Middle frontal gyrus (tissue), 1 donor: Measurements from ENCODE around the gene OR51M1.
"Not testable (repeated sequence)": the region's sequence is repeated elsewhere in the genome, so short reads cannot be mapped to it uniquely, and the experiment has no call there.

Experiments
- DNase-seq: peaks from one replicate; pipeline ENCODE4 v3.0.0-alpha.2; 2015; ENCODE audit warnings: low spot score; ENCODE audit errors: extremely low spot score

OR51M1 gene, protein sequence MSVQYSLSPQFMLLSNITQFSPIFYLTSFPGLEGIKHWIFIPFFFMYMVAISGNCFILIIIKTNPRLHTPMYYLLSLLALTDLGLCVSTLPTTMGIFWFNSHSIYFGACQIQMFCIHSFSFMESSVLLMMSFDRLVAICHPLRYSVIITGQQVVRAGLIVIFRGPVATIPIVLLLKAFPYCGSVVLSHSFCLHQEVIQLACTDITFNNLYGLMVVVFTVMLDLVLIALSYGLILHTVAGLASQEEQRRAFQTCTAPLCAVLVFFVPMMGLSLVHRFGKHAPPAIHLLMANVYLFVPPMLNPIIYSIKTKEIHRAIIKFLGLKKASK

DNA sequence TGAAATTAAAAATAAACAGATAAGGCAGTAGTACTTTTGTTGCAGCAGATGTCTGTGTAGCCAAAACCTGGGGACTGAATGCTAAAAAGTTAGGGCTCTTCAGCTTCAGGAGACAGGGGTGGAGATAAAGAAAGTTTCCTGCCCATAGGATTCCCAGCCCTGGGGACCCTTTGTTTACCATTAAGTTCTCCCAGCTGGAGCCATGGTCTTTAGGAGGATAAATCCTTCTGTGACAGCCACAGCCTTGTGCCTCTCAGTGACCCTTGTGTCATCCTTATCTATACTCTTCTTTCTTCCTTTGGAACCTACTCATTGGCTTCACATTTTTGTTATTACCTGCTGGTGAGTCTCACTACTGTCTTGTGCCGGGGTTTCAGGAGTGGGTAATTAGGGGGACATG, at the start of gene OR51M1:
Gene OR51M1 (plus strand): TSS at position 237 of the 400 bp plus-strand sequence. CDS start 5,587 bp downstream, outside the sequence.
- DNase-seq = no peak

DNA sequence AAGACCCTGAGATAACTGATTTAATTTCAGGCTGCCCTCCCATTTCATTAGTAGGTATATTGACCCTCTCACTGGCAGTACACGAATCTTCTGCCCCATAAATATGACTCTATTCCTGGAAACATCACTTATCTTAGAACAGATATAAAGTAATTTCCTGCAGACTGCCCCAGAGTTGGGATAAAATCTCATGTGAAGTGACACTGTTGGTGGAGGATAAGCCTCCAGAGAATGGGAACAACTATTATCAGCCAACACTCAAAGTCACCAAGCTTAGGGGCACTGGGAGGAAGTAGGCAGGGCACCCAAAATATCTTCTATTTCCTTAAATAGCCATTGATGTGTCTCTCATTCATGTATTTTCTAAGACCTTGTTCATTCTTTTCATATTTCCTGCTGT, 48.4 kb upstream of the OR51M1 start:
- DNase-seq = no peak

DNA sequence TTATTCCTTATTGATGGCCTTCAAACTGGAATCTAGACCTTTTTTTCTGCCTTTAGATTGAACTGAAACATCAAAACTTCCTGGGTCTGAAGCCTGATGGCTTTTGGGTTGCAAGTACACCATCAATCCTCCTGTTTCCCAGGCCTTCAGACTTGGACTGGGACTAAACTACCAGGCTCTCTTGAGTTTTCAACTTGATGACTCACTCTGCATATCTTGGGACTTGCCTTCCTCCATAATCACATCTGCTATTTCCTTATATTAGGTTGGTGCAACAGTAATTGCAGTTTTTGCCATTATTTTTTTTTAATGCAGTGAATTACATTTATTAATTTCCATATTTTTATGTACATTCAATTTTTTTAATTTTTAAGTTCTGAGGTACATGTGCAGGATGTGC, 47.3 kb upstream of the OR51M1 start:
- no peak for DNase-seq

DNA sequence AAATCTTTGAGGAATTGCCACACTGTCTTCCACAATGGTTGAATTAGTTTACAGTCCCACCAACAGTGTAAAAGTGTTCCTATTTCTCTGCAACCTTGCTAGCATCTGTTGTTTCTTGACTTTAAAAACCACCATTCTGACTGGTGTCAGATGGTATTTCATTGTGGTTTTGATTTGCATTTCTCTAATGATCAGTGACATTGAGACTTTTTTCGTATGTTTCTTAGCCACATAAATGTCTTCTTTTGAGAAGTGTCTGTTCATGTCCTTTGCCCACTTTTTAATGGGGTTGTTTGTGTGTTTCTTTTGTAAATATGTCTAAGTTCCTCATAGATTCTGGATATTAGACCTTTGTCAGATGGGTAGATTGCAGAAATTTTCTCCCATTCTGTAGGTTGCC, 46.4 kb upstream of the OR51M1 start:
- not testable (repeated sequence) for DNase-seq

DNA sequence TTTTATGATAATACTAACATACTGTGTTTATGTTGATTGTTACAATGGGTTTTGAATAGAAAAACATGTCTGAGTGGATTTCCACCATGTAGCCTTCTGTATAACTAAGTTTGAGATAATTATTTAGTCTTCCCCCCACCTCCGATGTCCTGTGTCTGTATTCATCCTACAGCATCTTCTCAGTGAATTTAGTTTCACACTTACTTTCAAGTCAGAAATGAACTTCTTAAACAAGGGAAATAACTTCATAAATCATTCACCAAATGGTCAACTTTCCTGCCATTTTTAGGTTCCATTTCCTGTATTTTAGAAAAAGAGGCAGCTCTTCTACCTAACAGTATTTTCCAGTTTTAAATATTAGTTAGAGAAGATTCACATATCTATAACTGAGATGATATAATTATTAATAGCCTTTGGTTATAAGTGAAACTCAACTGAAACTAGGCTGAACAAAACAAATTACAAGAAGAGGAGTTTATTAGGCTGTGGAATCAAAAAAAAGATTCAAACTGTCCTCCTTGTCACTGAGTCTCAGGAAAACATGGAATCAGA, 43.8 kb upstream of the OR51M1 start:
- DNase-seq = no peak

DNA sequence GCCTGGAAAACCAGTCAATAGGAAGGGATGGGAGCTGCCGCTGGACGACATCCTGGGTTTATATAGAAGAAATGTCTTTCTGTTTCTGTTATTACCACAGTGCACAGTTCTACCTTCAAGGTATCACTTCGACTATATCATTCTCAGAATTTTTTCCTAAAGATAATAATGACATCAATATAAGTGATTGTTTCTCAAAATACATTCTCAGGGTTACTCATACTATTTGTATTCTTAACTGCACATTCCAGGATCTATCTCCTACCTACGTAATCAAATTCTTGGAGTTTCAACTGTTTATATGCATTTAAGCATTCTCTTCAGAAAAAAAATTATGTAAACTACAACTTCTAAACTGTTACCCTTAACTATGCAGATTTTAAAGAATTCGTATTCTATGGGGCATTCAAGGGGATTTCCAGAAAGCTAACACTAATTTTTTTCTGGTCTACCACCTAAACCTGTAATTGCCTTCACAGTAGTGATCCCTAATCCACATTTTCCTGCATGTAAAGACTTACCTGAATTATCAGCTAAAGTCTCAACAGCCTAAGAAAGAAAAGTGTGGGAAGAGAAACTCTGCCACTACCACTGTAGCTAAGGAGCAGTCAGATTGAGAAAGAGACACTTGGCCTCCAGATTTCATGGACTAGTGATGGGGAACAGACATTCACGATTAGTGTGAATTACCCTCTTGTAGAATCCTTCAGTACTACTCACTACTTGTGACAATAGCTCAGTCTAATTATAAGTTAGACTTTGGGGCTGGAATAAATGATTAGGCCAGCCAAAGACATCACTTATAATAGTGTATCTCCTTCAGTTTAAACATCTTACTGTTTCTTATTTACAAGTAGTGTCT, 39.9 kb upstream of the OR51M1 start, which contains the start of gene OR51B5:
Gene OR51B5 (minus strand): TSS at position 51 of the 862 bp plus-strand sequence. CDS start 0 bp downstream, at position 51.
- no peak for DNase-seq

DNA sequence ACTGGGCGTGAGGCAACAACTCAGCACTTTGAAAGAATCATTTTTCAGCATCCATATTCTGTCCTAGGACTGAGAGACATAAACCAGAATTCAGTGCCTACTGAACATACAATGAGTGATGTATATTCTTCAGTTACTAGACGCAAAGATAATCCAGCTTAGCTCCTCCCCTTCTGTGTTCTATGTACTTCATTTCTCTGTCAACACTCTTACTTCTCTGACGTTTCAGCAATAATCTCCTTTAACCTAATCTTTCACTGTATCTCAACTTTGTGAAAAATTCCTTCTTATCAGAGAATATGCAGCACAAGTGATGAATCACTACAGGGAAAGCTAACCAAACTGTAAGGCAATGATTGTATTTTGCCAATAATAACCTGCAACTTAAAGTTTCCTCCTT, 37.8 kb upstream of the OR51M1 start:
- DNase-seq = no peak

DNA sequence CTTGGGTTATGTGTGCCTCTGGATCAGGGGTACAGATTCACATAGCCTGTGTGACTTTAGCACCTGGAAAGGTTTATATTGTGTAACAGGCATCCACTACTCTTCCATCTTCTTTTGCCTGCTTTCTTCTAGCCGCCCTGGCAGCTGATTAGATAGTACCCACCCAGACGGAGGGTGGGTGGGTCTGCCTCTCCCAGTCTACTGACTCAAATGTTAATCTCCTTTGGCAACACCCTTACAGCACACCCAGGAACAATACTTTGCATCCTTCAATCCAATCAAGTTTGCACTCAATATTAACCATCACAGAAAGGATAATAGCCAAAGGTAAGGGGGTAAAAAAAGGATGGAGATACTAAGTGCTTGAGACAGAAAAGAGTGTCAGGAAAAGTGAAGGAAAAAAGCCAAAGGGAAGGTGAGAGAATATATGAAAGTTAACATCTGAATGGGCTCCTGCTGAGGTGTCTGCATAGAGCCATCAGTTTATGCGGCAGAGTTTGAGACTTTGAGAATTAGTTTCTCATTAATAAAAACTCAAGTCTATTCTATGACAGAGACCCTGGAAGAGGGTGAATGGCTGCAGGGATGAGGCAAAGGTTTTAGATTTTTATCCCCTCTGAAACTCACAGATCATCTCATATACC, 34.9 kb upstream of the OR51M1 start:
- DNase-seq = no peak

DNA sequence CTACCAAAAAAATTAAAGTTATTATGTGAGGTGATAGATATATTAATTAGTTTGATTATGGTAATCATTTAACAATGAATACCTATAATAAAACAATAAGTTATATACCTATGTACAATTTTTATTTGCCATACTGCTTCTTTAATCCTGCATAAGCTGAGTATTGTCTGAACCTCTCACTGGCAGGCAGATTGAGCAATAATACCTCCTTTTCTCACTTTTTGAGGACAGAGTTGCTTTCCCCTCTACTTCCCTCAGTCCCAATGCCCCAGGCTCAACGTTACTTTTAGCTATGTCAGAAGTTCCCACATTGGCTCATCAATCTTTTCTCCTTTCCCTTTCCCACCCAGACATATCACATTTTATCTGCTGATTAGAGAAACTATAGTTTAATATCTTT, 34.1 kb upstream of the OR51M1 start:
- no peak for DNase-seq

DNA sequence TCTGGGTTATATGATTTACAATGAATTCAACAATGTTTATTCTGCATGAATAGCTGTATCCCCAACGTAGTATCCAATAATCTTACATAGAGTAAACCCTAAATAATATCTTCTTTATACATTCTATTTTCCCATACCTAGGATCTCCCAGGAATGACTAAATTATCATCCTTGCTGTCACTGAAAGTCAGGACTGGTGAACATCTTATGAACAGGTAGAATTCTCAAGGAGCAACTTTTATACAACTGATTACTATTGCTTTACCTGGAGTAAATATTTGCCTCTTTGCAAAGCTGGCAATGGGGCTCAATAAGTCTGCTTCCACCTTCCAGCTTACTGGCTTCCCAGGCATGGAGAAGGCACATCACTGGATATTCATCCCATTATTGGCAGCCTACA, 32.4 kb upstream of the OR51M1 start, which contains the start of gene OR51B6:
Gene OR51B6 (plus strand): TSS at position 301 of the 400 bp plus-strand sequence. CDS start 0 bp downstream, at position 301.
- DNase-seq = no peak

DNA sequence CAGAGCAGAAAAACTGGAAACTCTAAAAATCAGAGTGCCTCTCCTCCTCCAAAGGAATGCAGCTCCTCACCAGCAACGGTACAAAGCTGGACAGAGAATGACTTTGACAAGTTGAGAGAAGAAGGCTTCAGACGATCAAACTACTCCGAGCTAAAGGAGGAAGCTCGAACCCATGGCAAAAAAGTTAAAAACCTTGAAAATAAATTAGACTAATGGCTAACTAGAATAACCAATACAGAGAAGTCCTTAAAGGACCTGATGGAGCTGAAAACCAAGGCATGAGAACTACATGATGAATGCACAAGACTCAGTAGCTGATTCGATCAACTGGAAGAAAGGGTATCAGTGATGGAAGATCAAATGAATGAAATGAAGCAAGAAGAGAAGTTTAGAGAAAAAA, 27.6 kb upstream of the OR51M1 start:
- DNase-seq = not testable (repeated sequence)

DNA sequence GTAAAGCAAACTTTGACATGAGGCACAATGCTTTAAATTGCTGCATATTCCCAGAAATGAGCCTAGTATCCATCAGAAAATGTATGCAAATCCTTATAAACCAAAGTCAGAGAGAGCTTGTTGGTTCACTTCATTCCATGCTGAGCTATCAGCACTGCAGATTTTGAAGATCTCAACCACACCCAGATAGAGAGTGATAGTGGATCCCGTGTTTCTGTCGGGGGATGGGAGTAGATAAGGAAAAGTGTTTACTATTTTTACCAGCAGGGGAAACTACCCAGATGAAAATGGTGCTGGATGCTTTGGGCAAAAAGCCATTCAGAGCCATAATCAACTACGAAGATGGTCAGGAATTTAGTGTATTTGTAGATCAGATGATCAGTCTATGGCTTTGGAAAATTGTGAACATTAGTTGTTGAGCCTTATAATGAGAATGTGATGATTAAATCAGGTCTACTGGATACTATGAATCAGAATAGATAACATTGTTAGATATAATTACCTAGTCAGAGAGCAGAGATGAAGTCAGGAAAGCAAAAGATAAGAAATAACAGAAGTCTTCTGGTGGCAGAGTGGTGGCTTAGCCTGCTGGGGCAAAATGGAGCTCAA, 21.5 kb upstream of the OR51M1 start:
- no peak for DNase-seq

DNA sequence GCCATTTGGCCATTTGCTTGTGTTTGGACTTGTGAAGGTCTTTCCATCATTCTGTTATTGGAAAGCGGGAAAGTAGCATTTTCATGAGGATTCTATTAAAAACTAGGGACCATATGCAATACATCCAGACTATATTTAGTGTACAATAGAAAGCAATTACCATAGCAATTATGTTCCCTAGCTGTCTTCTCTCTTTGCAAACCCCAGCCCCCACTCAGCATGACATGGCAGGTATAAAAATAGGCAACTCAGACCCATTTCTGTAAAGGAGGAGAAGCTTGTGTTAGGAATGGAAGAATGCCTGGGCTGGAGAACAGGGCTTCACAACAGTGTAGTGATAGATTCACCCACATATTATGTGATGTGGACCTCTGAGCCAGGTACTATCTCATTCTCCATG, 19.9 kb upstream of the OR51M1 start:
- DNase-seq = no peak

DNA sequence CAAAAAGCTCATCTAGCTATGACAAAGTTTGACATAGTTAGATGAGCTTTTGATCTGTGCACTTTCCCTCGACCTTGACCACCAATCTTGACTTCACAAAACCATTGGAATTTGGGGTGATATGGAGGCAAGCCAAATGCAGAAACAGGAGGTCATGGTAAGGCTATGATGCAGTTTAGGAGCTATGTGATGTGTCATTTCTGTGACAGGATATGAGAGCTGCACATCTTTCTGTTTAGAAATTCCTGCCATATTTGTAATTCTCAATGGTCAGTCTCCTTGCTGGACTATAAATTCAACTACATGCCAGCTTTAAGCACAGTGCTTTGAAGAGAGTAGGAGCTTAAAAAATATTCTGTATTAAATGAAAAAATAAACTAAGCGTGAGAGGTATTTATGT, 19.4 kb upstream of the OR51M1 start:
- DNase-seq = no peak

DNA sequence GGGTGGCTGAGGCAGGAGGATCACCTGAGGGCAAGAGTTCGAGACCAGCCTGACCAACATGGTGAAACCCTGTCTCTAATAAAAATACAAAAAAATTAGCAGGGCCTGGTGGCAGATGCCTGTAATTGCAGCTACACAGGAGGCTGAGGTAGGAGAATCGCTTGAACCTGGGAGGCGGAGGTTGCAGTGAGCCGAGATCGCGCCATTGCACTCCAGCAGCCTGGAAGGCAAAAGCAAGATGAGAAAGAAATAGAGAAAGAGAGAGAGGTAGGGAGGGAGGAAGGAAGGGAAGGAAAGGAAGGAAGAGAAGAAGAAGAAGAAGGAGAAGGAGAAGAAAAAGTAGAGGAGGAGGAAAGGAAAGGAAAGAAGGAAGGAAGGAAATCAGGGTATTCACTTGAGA, 17.2 kb upstream of the OR51M1 start:
- not testable (repeated sequence) for DNase-seq

DNA sequence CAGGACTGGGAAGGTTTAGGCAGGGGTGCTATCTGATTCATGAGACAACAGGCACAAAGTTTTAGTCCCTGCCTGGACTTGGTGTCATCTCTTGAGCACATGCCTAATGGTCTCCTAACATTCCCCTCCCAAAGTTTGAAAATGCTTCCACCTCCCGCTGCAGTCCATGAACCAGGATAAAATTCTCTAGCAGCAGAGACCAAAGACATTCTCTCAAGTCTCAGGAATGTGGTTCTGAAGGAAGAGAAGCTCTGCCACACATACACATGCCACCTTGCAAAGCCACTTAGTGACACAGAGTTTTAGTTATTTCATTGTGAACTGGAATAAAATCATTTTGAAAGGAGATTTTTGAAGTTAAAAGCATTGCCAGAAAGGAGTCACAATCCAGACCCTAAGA, 16.8 kb upstream of the OR51M1 start:
- DNase-seq = no peak

DNA sequence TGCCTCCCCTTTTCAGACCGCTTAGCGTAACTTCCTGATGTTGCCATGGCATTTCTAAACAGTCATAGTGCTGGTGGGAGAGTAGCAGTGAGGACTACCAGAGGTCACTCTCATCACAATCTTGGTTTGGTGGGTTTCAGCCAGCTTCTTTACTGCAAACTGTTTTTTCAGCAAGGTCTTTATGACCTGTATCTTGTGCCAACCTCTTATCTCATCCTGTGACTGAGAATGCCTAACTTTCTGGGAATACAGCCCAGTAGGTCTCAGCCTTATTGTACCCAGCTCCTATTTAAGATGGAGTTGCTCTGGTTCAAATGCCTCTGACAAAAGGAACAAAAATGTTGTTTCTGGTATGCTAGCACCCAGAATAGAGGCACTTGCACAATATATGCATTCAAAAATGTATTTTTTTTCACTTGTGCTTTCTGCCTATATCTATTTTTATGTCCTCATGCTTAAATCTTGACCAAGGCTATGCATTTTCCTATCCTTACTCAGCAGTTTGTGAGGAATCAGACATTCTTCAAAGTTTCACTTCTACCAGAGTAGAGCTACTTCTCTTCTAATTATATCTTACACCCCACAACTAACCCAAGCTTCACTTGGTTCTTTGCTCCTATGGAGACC, 16.1 kb upstream of the OR51M1 start:
- DNase-seq = no peak

DNA sequence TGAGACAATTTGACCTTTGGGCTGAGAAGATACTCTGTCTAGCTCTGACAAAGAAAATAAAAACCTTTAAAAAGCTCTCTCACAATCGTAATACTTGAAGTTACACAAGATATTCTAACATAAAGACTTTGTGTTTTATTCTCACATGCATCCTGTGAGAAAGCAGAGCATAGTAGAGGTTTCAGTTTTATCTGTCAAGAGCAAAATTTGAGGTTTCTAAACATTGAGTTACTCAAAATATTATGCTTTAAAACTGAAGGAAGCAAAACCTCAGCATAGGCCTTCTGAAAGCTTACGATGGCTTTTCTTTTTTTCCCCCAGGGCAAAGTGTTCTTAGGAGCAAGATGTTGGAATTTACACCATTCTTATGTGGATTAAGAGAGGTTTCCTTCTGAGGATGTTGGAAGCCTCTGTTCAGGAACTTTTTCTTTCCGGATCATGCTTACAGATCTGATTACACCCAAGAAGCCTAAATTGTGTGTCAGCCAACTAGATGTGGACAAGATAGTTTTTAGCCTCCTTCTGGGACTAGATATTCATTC, 15.0 kb upstream of the OR51M1 start:
- DNase-seq = no peak

DNA sequence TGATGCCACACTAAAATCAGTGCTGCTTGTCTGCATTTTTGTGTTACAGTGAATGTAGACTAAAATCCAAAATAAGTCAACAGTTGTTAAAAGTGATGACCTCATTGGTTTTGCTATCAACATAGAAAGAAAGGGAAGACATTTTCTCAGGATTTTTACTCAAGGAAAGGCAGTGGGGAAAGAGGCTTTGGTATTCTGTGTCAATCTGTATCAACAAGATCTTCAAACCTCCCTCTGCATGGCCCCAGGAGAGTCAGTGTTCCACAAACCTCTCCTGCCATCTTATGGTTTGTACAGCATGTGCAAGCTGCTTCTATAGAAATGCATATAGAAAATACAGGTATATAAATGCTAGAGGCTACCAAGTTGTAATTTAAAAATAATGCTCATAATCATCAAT, 13.8 kb upstream of the OR51M1 start:
- DNase-seq = no peak

DNA sequence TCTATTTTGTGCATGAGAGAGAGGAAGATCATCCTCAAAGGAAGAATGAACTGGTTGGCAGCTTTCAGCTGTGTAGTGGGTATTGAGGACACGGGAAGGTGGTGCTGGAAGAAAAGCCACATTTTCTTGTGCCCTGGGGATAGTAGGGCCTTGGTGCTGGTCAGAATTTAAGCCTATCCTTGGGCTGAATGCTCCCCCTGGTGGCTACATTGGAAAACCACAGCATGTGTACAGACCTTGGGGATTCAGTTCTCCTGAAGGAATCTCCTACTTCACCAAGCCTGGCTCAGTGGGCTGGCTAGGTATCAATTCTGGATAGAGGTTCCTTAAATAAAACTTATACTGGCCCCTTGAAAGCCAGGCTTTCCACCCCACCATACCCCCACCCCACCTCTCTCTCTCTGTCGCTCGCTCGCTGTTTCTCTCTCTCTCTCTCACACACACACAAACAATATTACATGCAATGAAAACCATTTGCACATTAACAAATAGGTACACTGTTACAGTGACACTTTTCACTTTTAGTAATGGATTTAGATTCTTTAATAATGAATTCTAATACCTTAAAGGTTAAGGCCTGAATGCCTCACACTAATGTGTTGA, 2.8 kb upstream of the OR51M1 start:
- DNase-seq = no peak
